H1 (cell line): ENCODE measurements around the gene GP2. TPM values are rescaled to one million over a fixed set of nuclear protein-coding genes. Genes with fewer than 3 reads are reported as not detected.

ENCODE experiments used
- JUN ChIP-seq: IDR thresholded peaks from 2 replicates; pipeline ENCODE4 v1.6.1; 2011; ENCODE audit warnings: low read depth, mild to moderate bottlenecking, improper control_type of control experiment, low read length
- RAD21 ChIP-seq, 2 experiments: IDR thresholded peaks in 1 of 2; conservative IDR thresholded peaks in 1 of 2; 2 replicates each; pipeline ENCODE4 v1.6.1; 2011; ENCODE audit warnings: low read depth in 2 of 2, low read length in 2 of 2, improper control_type of control experiment in 1 of 2, inconsistent platforms in 1 of 2, mild to moderate bottlenecking in 1 of 2, moderate library complexity in 1 of 2
- polyA plus RNA-seq, 7 experiments: library from polyadenylated mRNA; depleted of rRNA in 3 of 7; stranded (reverse) in 5 of 7; unstranded in 2 of 7; fragments of >200 nt in 5 of 7; fragments of 200-250 nt in 2 of 7; gene quantifications; 1 replicate in 5 of 7; 2 replicates in 1 of 7; 4 replicates in 1 of 7; pipeline versions ENCODE4 v1.2.1 to v1.2.3, GENCODE V29; 2011 to 2013; ENCODE audit warnings: missing spikeins in 2 of 7, mixed read lengths in 2 of 7
- total RNA-seq: library from RNA; stranded (reverse); fragmentation: NEBNext Ultra II Directional; extraction: Animal tissue kit (Norgen Biotek cat#: 25700); gene quantifications from 2 replicates; pipeline ENCODE4 v1.2.1, GENCODE V29; 2021

The GP2 gene
- total and polyA plus RNA-seq, 2 of the 8 experiments (the other 6 are each of a cell fraction or from before 2014, with no cell fraction given): not detected

GRCh38 chr16:20326321-20326720, 992 bp downstream of the GP2 start (continued):
- TF ChIP-seq JUN: no peak
- TF ChIP-seq RAD21 (IDR thresholded peaks at IDR 0.05 in 1 of 2, conservative IDR thresholded peaks at IDR 0.05 in 1 of 2; ENCODE audit: low read depth in 2 of 2, low read length in 2 of 2): no peak
